OCI-LY1 (cell line): ENCODE data around the gene CHST13.

Experiments
- H2AFZ ChIP-seq: fragments of 200-600 bp; sonication (generic), shearing (Covaris generic); 2 replicates; pipeline ENCODE4 v1.6.0; 2014; ENCODE audit warnings: antibody characterized with exemption, mild to moderate bottlenecking, low read length
- H3F3A ChIP-seq: fragments of 200-600 bp; sonication (generic), shearing (Covaris generic); 2 replicates; pipeline ENCODE4 v1.6.0; 2014; ENCODE audit warnings: mild to moderate bottlenecking, antibody characterized with exemption, low read length, moderate library complexity; ENCODE audit not compliant: insufficient read depth
- H3K27ac ChIP-seq: fragments of 200-600 bp; sonication (generic); 2 replicates; pipeline ENCODE4 v1.5.1; 2014; ENCODE audit warnings: low read length, mixed run types, mild to moderate bottlenecking, low read depth; ENCODE audit not compliant: poor library complexity, severe bottlenecking
- H3K27me3 ChIP-seq: fragments of 200-600 bp; sonication (generic); 2 replicates; pipeline ENCODE4 v1.6.0; 2014; ENCODE audit warnings: antibody characterized with exemption, mild to moderate bottlenecking, low read length, moderate library complexity; ENCODE audit not compliant: insufficient read depth
- H3K36me3 ChIP-seq: fragments of 200-600 bp; sonication (generic); 2 replicates; pipeline ENCODE4 v1.6.1; 2014; ENCODE audit warnings: mild to moderate bottlenecking, antibody characterized with exemption, low read length, moderate library complexity, mixed read lengths; ENCODE audit not compliant: insufficient read depth
- H3K4me1 ChIP-seq: fragments of 200-600 bp; sonication (generic); 2 replicates; pipeline ENCODE4 v1.5.1; 2014; ENCODE audit warnings: mild to moderate bottlenecking, low read length, moderate library complexity; ENCODE audit not compliant: insufficient read depth, severe bottlenecking
- H3K4me2 ChIP-seq: fragments of 200-600 bp; sonication (generic), shearing (Covaris generic); 2 replicates; pipeline ENCODE4 v1.6.1; 2014; ENCODE audit warnings: low read length
- H3K4me3 ChIP-seq: fragments of 200-600 bp; sonication (generic); 2 replicates; pipeline ENCODE4 v1.5.1; 2014; ENCODE audit warnings: low read length, low read depth, mild to moderate bottlenecking, mixed read lengths; ENCODE audit not compliant: poor library complexity, severe bottlenecking
- H3K79me2 ChIP-seq: fragments of 200-600 bp; shearing (Covaris generic); 2 replicates; pipeline ENCODE4 v1.6.1; 2016; ENCODE audit warnings: mixed run types, low read length, mixed read lengths; ENCODE audit not compliant: insufficient read depth
- H3K9ac ChIP-seq: fragments of 200-600 bp; sonication (generic), shearing (Covaris generic); 2 replicates; pipeline ENCODE4 v1.6.1; 2014; ENCODE audit warnings: mild to moderate bottlenecking, low read length, mixed read lengths
- H3K9me2 ChIP-seq: fragments of 200-600 bp; sonication (generic), shearing (Covaris generic); 2 replicates; pipeline ENCODE4 v1.6.1; 2014; ENCODE audit warnings: low read depth, mild to moderate bottlenecking, low read length, mixed read lengths
- H3K9me3 ChIP-seq: fragments of 200-600 bp; shearing (Covaris generic); 2 replicates; pipeline ENCODE4 v1.6.1; 2014; ENCODE audit warnings: low read length, mixed read lengths
- H4K20me1 ChIP-seq: fragments of 200-600 bp; sonication (generic), shearing (Covaris generic); 2 replicates; pipeline ENCODE4 v1.6.0; 2016; ENCODE audit warnings: mild to moderate bottlenecking, low read length; ENCODE audit not compliant: insufficient read depth
- EZH2 ChIP-seq: fragments of 200-600 bp; sonication (generic), shearing (Covaris generic); IDR thresholded peaks from 2 replicates; pipeline ENCODE4 v1.8.0; 2017; ENCODE audit warnings: borderline replicate concordance, mixed run types, mild to moderate bottlenecking, antibody characterized with exemption, low read length, moderate library complexity, mixed read lengths
- TF ChIP-seq, protein P1 (sequence below): fragments of 200-600 bp; sonication (generic), shearing (Covaris generic); IDR thresholded peaks from 2 replicates; pipeline ENCODE4 v1.5.1; 2017; ENCODE audit warnings: mild to moderate bottlenecking, antibody characterized with exemption, low read length, moderate library complexity, mixed read lengths

The CHST13 gene

DNA sequence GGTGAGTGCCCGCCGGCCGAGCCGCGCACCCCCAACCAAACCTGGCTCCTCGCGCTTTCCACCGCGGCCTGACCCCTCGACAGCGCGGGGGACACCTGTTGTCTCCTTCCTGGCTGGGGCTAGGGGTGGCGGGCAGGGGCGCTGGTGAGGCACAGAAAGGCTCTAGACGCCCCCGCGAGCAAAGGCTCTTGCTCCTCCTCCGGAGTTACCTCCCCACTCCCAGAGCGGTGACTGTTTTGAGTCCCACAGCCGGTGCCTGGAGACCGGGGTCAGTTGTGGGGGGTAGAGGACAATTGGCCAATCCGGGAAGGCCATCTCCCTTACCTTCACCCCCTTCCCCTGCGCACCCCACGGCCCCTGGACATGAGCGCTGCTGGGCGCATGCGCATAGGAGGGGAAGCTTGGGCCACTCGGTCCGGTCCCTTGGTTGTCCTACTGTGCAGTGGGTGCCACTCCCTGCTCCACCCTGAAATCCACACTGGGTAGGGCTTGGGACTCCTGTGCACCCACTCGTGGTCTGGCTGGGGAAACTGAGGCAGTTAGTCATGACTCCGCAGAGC, 554 bp downstream of the CHST13 start:
- Histone ChIP-seq H3K79me2 (no peaks in the 10 kb centered on the region), H3K27ac (no peak overlapping the region), H3K9me3 (no peaks in the 10 kb centered on the region), H3K9ac (no peak overlapping the region), H3F3A (no peaks in the 10 kb centered on the region), H3K9me2 (no peaks in the 10 kb centered on the region), H3K4me3 (no peak overlapping the region), H3K4me2 (no peak overlapping the region), H2AFZ (no peak overlapping the region), H4K20me1 (no peaks in the 10 kb centered on the region), H3K36me3 (no peaks in the 10 kb centered on the region), H3K27me3 (no peaks in the 10 kb centered on the region), H3K4me1 (no peaks in the 10 kb centered on the region)
- TF ChIP-seq, protein P1, sequence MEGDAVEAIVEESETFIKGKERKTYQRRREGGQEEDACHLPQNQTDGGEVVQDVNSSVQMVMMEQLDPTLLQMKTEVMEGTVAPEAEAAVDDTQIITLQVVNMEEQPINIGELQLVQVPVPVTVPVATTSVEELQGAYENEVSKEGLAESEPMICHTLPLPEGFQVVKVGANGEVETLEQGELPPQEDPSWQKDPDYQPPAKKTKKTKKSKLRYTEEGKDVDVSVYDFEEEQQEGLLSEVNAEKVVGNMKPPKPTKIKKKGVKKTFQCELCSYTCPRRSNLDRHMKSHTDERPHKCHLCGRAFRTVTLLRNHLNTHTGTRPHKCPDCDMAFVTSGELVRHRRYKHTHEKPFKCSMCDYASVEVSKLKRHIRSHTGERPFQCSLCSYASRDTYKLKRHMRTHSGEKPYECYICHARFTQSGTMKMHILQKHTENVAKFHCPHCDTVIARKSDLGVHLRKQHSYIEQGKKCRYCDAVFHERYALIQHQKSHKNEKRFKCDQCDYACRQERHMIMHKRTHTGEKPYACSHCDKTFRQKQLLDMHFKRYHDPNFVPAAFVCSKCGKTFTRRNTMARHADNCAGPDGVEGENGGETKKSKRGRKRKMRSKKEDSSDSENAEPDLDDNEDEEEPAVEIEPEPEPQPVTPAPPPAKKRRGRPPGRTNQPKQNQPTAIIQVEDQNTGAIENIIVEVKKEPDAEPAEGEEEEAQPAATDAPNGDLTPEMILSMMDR, result no peak
- TF ChIP-seq EZH2, result no peak

DNA sequence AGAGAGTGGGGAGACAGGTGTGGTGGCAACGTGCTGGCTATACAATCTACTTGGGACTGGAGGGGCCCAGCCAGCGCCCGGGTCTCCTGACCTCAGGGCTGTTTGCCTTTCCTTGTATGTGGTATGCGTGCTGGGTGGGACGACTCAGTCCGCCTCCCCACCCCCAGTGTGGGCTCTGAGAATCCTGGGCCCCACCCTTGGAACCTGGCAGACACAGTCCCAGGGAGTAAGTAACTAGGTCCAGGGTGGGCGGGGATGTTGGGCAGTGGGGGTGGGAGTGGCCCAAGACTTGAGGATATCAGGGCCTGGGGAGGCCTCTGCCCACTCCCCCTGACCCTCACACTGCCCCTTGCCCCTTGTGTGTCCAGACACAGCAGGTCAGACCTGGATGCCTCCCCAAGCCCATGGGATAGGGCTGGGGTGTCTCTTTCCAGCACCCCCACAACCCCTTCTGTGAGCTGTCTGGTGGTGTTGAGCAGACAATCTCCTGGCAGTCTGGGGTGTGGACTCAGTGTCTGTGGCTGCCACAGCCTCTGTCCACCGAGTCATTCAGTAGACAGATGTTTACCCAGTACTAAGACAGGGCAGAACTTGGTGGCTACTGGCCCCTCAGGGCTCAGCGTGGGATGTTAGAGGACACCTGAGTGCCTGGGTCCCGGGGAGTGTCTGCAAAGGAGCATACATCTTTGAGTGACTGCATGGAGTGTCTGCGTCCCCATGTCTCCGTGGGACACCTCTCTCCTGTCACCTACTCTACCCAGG, 1.3 kb downstream of the CHST13 start:
- Histone ChIP-seq H3F3A (no peaks in the 10 kb centered on the region), H3K9me2 (no peaks in the 10 kb centered on the region), H3K4me2 (no peak overlapping the region), H3K79me2 (no peaks in the 10 kb centered on the region), H2AFZ (no peak overlapping the region), H3K36me3 (no peaks in the 10 kb centered on the region), H3K4me3 (no peak overlapping the region), H3K9ac (no peak overlapping the region), H4K20me1 (no peaks in the 10 kb centered on the region), H3K27me3 (no peaks in the 10 kb centered on the region), H3K27ac (no peak overlapping the region), H3K9me3 (no peaks in the 10 kb centered on the region), H3K4me1 (no peaks in the 10 kb centered on the region)
- TF ChIP-seq, protein P1, result no peak
- TF ChIP-seq EZH2, result no peak

DNA sequence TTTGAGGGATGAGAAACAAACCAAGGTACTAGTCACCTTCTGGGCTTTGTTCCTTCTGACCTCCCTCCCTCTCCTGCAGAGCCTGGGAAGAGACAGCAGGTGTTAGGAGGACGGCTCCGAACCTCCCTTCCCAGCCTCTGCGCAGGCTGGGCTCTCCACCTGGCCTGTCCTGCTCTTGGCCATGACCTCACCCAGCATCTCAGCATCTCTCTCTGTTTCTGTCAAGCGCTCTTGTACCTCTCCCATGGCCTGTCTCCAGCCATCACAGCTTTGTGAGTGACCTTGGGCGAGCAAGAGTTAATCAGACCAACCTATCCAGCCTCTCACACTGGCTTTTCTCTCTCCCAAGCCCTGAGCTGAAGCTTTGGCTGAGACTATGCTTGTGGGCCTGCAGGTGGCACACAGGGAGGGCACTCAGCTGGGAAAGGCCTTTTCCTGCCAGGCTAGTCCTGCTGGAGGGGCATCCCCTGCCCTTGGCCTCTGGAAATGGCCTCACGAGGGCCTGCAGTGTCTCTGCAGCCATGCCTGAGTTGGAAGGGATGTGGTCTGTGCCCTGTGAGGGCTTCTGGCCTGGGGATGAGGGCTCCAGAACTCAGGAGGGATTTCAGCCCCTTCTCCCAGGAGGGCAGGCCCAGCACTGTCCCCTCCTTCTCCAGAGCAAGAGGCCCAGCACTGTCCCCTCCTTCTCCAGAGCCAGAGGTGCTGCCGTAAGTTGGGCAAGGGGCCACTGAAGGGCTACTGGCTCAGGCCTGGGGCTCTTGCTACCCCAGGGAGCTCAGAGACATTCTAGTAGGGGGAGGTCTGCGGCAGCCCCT, 2.1 kb downstream of the CHST13 start:
- Histone ChIP-seq H3K79me2 (no peaks in the 10 kb centered on the region), H3K9me3 (no peaks in the 10 kb centered on the region), H3K9ac (no peak overlapping the region), H3F3A (no peaks in the 10 kb centered on the region), H3K36me3 (no peaks in the 10 kb centered on the region), H3K4me3 (no peak overlapping the region), H2AFZ (no peak overlapping the region), H3K9me2 (no peaks in the 10 kb centered on the region), H4K20me1 (no peaks in the 10 kb centered on the region), H3K27me3 (no peaks in the 10 kb centered on the region), H3K4me2 (no peak overlapping the region), H3K4me1 (no peaks in the 10 kb centered on the region), H3K27ac (no peak overlapping the region)
- no peak for TF ChIP-seq EZH2
- TF ChIP-seq, protein P1, result no peak
